GM19455 (cell line): Measurements from ENCODE around the gene SLC41A1.
"Not testable (repeated sequence)": the region's sequence is repeated elsewhere in the genome, so short reads cannot be mapped to it uniquely, and the experiment has no call there.

ENCODE experiments used
- ATAC-seq: cut with Tn5 transposase; IDR thresholded peaks from one replicate; pipeline ENCODE4 v1.9.1; 2021; ENCODE audit not compliant: unreplicated experiment

SLC41A1 gene

GRCh38 chr1:205812878-205813754 is at the start of gene SLC41A1:
SLC41A1 (minus strand) TSS chr1:205813198; CDS start chr1:205810441, 2,757 bp downstream.
- peak; percentile 85 for ATAC-seq

GRCh38 chr1:205861540-205861939 is 48.5 kb upstream of the SLC41A1 start:
- no peak for ATAC-seq

- ATAC-seq, result no peak
Observed at GRCh38 chr1:205858141-205858961, 45.4 kb upstream of the SLC41A1 start.

GRCh38 chr1:205857501-205857900 is 44.5 kb upstream of the SLC41A1 start:
- ATAC-seq, result not testable (repeated sequence)

GRCh38 chr1:205856433-205856832 is 43.4 kb upstream of the SLC41A1 start:
- no peak for ATAC-seq

GRCh38 chr1:205852969-205853368 is 40.0 kb upstream of the SLC41A1 start:
- no peak for ATAC-seq

- no peak for ATAC-seq
Observed at GRCh38 chr1:205851993-205852392, 39.0 kb upstream of the SLC41A1 start.

GRCh38 chr1:205849619-205850355 is 36.8 kb upstream of the SLC41A1 start, which contains the start of gene PM20D1:
PM20D1 (minus strand) TSS chr1:205850132; CDS start chr1:205850072, 60 bp downstream.
- peak; percentile 93 for ATAC-seq

GRCh38 chr1:205843036-205843859 is 30.2 kb upstream of the SLC41A1 start:
- ATAC-seq, result no peak

- ATAC-seq, result no peak
Observed at GRCh38 chr1:205842229-205842628, 29.2 kb upstream of the SLC41A1 start.

GRCh38 chr1:205840146-205840923 is 27.3 kb upstream of the SLC41A1 start:
- no peak for ATAC-seq

GRCh38 chr1:205837382-205837970 is 24.5 kb upstream of the SLC41A1 start:
- ATAC-seq, result no peak

GRCh38 chr1:205834751-205835150 is 21.8 kb upstream of the SLC41A1 start:
- no peak for ATAC-seq

GRCh38 chr1:205832326-205832751 is 19.3 kb upstream of the SLC41A1 start:
- ATAC-seq, result no peak

- ATAC-seq, result no peak
Observed at GRCh38 chr1:205827623-205828022, 14.6 kb upstream of the SLC41A1 start.

GRCh38 chr1:205826995-205827394 is 14.0 kb upstream of the SLC41A1 start:
- ATAC-seq, result no peak

- no peak for ATAC-seq
Observed at GRCh38 chr1:205826016-205826806, 13.2 kb upstream of the SLC41A1 start.

GRCh38 chr1:205824180-205824579 is 11.2 kb upstream of the SLC41A1 start:
- no peak for ATAC-seq
